NCI-H82 treated with DMSO at 0.1 percent for 48 hours (cell line): ENCODE measurements around the gene GAS2L1.
"Not testable (repeated sequence)": the region's sequence is repeated elsewhere in the genome, so short reads cannot be mapped to it uniquely, and the experiment has no call there.

Experiments used
- DNase-seq: peaks from one replicate; lab custom pipeline; 2025; ENCODE audit not compliant: unreplicated experiment; lab: John Stamatoyannopoulos, UW

Gene GAS2L1

GRCh38 chr22:29340566-29340965, 34.1 kb downstream of the GAS2L1 start:
- DNase-seq, result no peak

- no peak for DNase-seq
Observed at GRCh38 chr22:29341056-29341848, 34.8 kb downstream of the GAS2L1 start.

- no peak for DNase-seq
Observed at GRCh38 chr22:29341849-29342127, 35.3 kb downstream of the GAS2L1 start.

GRCh38 chr22:29342177-29342576, 35.7 kb downstream of the GAS2L1 start:
- DNase-seq, result no peak

GRCh38 chr22:29342577-29343312, 36.3 kb downstream of the GAS2L1 start:
- no peak for DNase-seq

GRCh38 chr22:29343313-29343805, 36.9 kb downstream of the GAS2L1 start:
- DNase-seq, result peak; percentile 67

GRCh38 chr22:29344137-29344536, 37.7 kb downstream of the GAS2L1 start:
- no peak for DNase-seq

GRCh38 chr22:29344889-29345288, 38.4 kb downstream of the GAS2L1 start:
- DNase-seq, result not testable (repeated sequence)

- DNase-seq, result no peak
Observed at GRCh38 chr22:29345932-29346331, 39.5 kb downstream of the GAS2L1 start.

GRCh38 chr22:29346659-29347058, 40.2 kb downstream of the GAS2L1 start:
- peak; percentile 82 for DNase-seq

- no peak for DNase-seq
Observed at GRCh38 chr22:29348041-29348440, 41.6 kb downstream of the GAS2L1 start.

- no peak for DNase-seq
Observed at GRCh38 chr22:29348956-29349355, 42.5 kb downstream of the GAS2L1 start.

GRCh38 chr22:29351042-29351441, 44.6 kb downstream of the GAS2L1 start:
- no peak for DNase-seq

- no peak for DNase-seq
Observed at GRCh38 chr22:29351891-29352290, 45.4 kb downstream of the GAS2L1 start.

GRCh38 chr22:29352778-29353177, 46.3 kb downstream of the GAS2L1 start:
- no peak for DNase-seq

GRCh38 chr22:29353286-29353685, 46.8 kb downstream of the GAS2L1 start:
- no peak for DNase-seq

- DNase-seq, result no peak
Observed at GRCh38 chr22:29353860-29354259, 47.4 kb downstream of the GAS2L1 start.

GRCh38 chr22:29357193-29357890, 50.9 kb downstream of the GAS2L1 start:
- DNase-seq, result not testable (repeated sequence)

GRCh38 chr22:29359469-29359868, 53.0 kb downstream of the GAS2L1 start:
- DNase-seq, result peak; percentile 18
